Kidney (tissue), 14 donors: Measurements from ENCODE around the gene ATP8B1. TPM values are rescaled to one million over a fixed set of nuclear protein-coding genes. Genes with fewer than 3 reads are reported as not detected.

ENCODE experiments used
- DNase-seq, 5 donors: peaks; one replicate each; pipeline ENCODE4 v3.0.0-alpha.2; 2013 to 2020
- FAIRE-seq: peaks from 2 replicates; lab custom pipeline; 2012; peaks lifted over from hg19 to GRCh38; lab: Jason Lieb, UNC
- H3K27ac ChIP-seq, 2 donors: one replicate each; pipeline ENCODE4 v1.7.0; 2013; ENCODE audit warnings: low read depth in 2 of 2, low read length in 2 of 2, inconsistent platforms in 1 of 2
- H3K27me3 ChIP-seq: one replicate; pipeline ENCODE4 v1.7.1; 2013; ENCODE audit warnings: low read length, inconsistent platforms; ENCODE audit not compliant: control insufficient read depth, insufficient read depth
- H3K36me3 ChIP-seq, 3 donors: one replicate each; pipeline versions ENCODE4 v1.7.0 to v1.7.1; 2013; ENCODE audit warnings: low read length in 3 of 3, control low read depth in 1 of 3, inconsistent platforms in 1 of 3; ENCODE audit not compliant: insufficient read depth in 3 of 3, control insufficient read depth in 2 of 3
- H3K4me1 ChIP-seq, 3 donors: one replicate each; pipeline versions ENCODE4 v1.7.0 to v1.7.1; 2013; ENCODE audit warnings: low read length in 3 of 3, inconsistent platforms in 1 of 3, low read depth in 1 of 3; ENCODE audit not compliant: control insufficient read depth in 2 of 3, insufficient read depth in 2 of 3
- H3K4me3 ChIP-seq, 3 donors: one replicate each; pipeline versions ENCODE4 v1.7.0 to v1.8.1; 2013; ENCODE audit warnings: low read length in 3 of 3, control low read depth in 1 of 3, inconsistent platforms in 1 of 3
- H3K9ac ChIP-seq, 3 donors: one replicate each; pipeline versions ENCODE4 v1.7.0 to v1.7.1; 2013; ENCODE audit warnings: low read length in 3 of 3, control low read depth in 1 of 3, inconsistent platforms in 1 of 3
- H3K9me3 ChIP-seq, 3 donors: one replicate each; pipeline versions ENCODE4 v1.7.0 to v1.7.1; 2013; ENCODE audit warnings: low read length in 3 of 3, control low read depth in 1 of 3, inconsistent platforms in 1 of 3; ENCODE audit not compliant: control insufficient read depth in 2 of 3, insufficient read depth in 1 of 3
- CTCF ChIP-seq: IDR thresholded peaks from 3 replicates; pipeline ENCODE4 v1.5.1; 2012; ENCODE audit warnings: mild to moderate bottlenecking, moderate library complexity, borderline replicate concordance; ENCODE audit not compliant: insufficient read depth; ENCODE audit errors: extremely low read depth
- intact Hi-C: fragments of 100-400 bp; cut with DNase I; formaldehyde crosslinking; loops from one replicate; pipeline ENCODE4 v1.11.1; 2022
- polyA plus RNA-seq: library from polyadenylated mRNA; stranded (reverse); fragments of 350-450 nt; fragmentation: Illumina TruSeq; extraction: RNeasy Lipid Tissue Mini Kit (QIAGEN cat#74804); gene quantifications from one replicate; pipeline ENCODE4 v1.2.3, GENCODE V29; 2014; ENCODE audit warnings: low read depth, low replicate concordance; ENCODE audit not compliant: insufficient read depth
- total RNA-seq: library from RNA; stranded (reverse); fragmentation: NEBNext Ultra II Directional; extraction: Animal tissue kit (Norgen Biotek cat#: 25700); gene quantifications from one replicate; pipeline ENCODE4 v1.2.1, GENCODE V29; 2021
- donor health status: control.
- donor health status: control.
- donor health status: control.
- donor health status: control.
- donor health status: control.
- donor health status: DM: yes; HTN: yes; CAD: no.
- donor health status: Normal renal cell carcinoma (clear cell type).

Gene ATP8B1
- total and polyA plus RNA-seq, 2 donors from 2014 or later = 5.2 to 40.8 TPM

DNA sequence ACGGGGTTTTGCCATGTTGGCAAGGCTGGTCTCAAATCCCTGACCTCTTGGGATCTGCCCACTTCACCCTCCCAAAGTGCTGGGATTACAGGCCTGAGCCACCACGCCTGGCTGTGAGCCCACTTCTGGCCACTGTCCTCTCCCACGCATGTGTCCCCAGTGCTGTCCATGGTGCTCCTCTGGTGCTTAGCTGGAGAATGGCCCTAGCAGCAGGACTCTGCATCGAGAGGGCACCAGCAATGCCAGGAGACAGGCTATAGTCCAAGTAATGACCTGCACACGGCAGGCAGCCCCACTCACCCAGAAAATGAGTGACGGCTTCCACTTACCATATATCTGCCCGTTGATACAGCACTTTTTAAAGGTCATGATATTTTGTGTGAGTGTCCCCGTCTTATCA is 115.1 kb downstream of the ATP8B1 start:
- DNase-seq (no peak), FAIRE-seq (no peak)
- Histone ChIP-seq H3K36me3 (peaks cover 2 to 8% (median 3%) of the 10 kb centered on the region in 3 donors), H3K9me3 (no peaks in the 10 kb centered on the region), H3K27ac (no peak overlapping the region), H3K27me3 (no peaks in the 10 kb centered on the region), H3K4me1 (no peaks in the 10 kb centered on the region), H3K9ac (no peak overlapping the region), H3K4me3 (no peak overlapping the region)
- intact Hi-C loops = no loop called here
- TF ChIP-seq CTCF = no peak

DNA sequence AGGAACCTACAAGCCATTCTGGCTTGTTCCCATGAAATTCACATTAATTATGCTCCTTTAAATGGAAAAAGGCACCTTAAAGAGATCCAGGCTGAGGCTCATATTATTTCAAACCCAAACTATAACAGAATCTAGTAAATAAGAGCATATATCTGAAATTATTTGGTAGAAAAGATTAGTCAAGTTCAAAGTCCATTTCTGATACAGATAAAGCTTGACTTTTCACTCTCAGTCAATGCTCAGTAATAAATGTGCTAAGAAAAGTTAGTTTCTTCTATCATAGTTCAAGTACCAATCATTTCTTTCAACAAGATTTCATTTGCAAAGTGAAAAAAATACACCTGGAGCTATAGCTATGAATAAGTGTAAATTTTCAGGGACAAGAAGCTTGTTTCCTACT is 119.6 kb downstream of the ATP8B1 start:
- Histone ChIP-seq H3K4me3 (no peak overlapping the region), H3K27me3 (no peaks in the 10 kb centered on the region), H3K27ac (no peak overlapping the region), H3K9ac (no peak overlapping the region), H3K36me3 (peaks cover 0 to 8% (median 6%) of the 10 kb centered on the region in 3 donors), H3K4me1 (no peaks in the 10 kb centered on the region), H3K9me3 (no peaks in the 10 kb centered on the region)
- DNase-seq = no peak
- TF ChIP-seq CTCF = no peak
- intact Hi-C loops = no loop called here
- FAIRE-seq = no peak

GRCh38 chr18:57677262-57678211 is 125.6 kb downstream of the ATP8B1 start:
- FAIRE-seq (no peak), DNase-seq (no peak)
- intact Hi-C loops = no loop called here
- no peak overlapping the region for H3K27ac ChIP-seq
- no peak for TF ChIP-seq CTCF
- H3K9ac ChIP-seq = no peak overlapping the region
- H3K9me3 ChIP-seq = no peaks in the 10 kb centered on the region
- peaks cover 0 to 3% (median 0%) of the 10 kb centered on the region in 3 donors for H3K36me3 ChIP-seq
- H3K4me1 ChIP-seq = no peaks in the 10 kb centered on the region
- no peak overlapping the region for H3K4me3 ChIP-seq
- no peaks in the 10 kb centered on the region for H3K27me3 ChIP-seq
